ENCODE measurements around the gene PRR4.

- TF ChIP-seq EP300 (IDR thresholded peaks at IDR 0.05) (no peak), CTCF (IDR thresholded peaks at IDR 0.05) (no peak), POLR2A (IDR thresholded peaks at IDR 0.05) (no peak), POLR2AphosphoS5 (IDR thresholded peaks at IDR 0.05) (no peak)
Measured at GRCh38 chr12:10824957-10825356, 24.3 kb downstream of the PRR4 start.

Measured in sigmoid colon (tissue), 4 donors.